ENCODE measurements around the gene TMEM25.
A peak's percentile ranks its signal among the peaks of the same experiment; 100 is the strongest.
"Not testable (repeated sequence)": the region's sequence is repeated elsewhere in the genome, so short reads cannot be mapped to it uniquely, and the experiment has no call there.

Gene TMEM25

GRCh38 chr11:118532091-118532490 lies 1.1 kb downstream of the TMEM25 start:
- DNase-seq (ENCODE audit: low read depth in 2 of 2) = no peak

GRCh38 chr11:118532852-118533768 lies 2.1 kb downstream of the TMEM25 start:
- DNase-seq (ENCODE audit: low read depth in 2 of 2) = no peak

- DNase-seq (ENCODE audit: low read depth in 2 of 2) = no peak
Measured at GRCh38 chr11:118533769-118534729, 3.1 kb downstream of the TMEM25 start.

GRCh38 chr11:118535261-118535660 lies 4.3 kb downstream of the TMEM25 start:
- no peak for DNase-seq (ENCODE audit: low read depth in 2 of 2)

GRCh38 chr11:118536726-118537125 lies 5.7 kb downstream of the TMEM25 start:
- no peak for DNase-seq (ENCODE audit: low read depth in 2 of 2)

- DNase-seq (ENCODE audit: low read depth in 2 of 2) = no peak
Measured at GRCh38 chr11:118537409-118537980, 6.5 kb downstream of the TMEM25 start.

GRCh38 chr11:118544010-118544646 lies 13.1 kb downstream of the TMEM25 start:
- no peak for DNase-seq (ENCODE audit: low read depth in 2 of 2)

- no peak for DNase-seq (ENCODE audit: low read depth in 2 of 2)
Measured at GRCh38 chr11:118544647-118545010, 13.6 kb downstream of the TMEM25 start.

GRCh38 chr11:118545533-118545932 lies 14.5 kb downstream of the TMEM25 start:
- no peak for DNase-seq (ENCODE audit: low read depth in 2 of 2)

- DNase-seq (ENCODE audit: low read depth in 2 of 2) = no peak
Measured at GRCh38 chr11:118547132-118547531, 16.1 kb downstream of the TMEM25 start.

GRCh38 chr11:118552341-118552740 lies 21.3 kb downstream of the TMEM25 start:
- DNase-seq (ENCODE audit: low read depth in 2 of 2) = no peak

GRCh38 chr11:118560806-118561205 lies 29.8 kb downstream of the TMEM25 start:
- no peak for DNase-seq (ENCODE audit: low read depth in 2 of 2)

GRCh38 chr11:118565051-118565450 lies 34.1 kb downstream of the TMEM25 start:
- DNase-seq (ENCODE audit: low read depth in 2 of 2) = no peak

GRCh38 chr11:118569670-118570069 lies 38.7 kb downstream of the TMEM25 start:
- DNase-seq (ENCODE audit: low read depth in 2 of 2) = no peak

GRCh38 chr11:118570787-118571186 lies 39.8 kb downstream of the TMEM25 start:
- no peak for DNase-seq (ENCODE audit: low read depth in 2 of 2)

- DNase-seq (ENCODE audit: low read depth in 2 of 2) = peak in 1 of 2 experiments; percentile 7
Measured at GRCh38 chr11:118571701-118572060, 40.7 kb downstream of the TMEM25 start.

GRCh38 chr11:118572061-118572980 lies 41.3 kb downstream of the TMEM25 start, which contains the start of gene ARCN1:
Gene ARCN1, plus strand, starts transcription at chr11:118572409. Its CDS starts 139 bp downstream, at chr11:118572548.
- peak; percentile 65 to 66 for DNase-seq (ENCODE audit: low read depth in 2 of 2)

GRCh38 chr11:118572981-118573550 lies 42.1 kb downstream of the TMEM25 start:
- peak in 1 of 2 experiments; percentile 2 for DNase-seq (ENCODE audit: low read depth in 2 of 2)

GRCh38 chr11:118574636-118575035 lies 43.6 kb downstream of the TMEM25 start:
- DNase-seq (ENCODE audit: low read depth in 2 of 2) = no peak

- DNase-seq (ENCODE audit: low read depth in 2 of 2) = not testable (repeated sequence)
Measured at GRCh38 chr11:118577995-118578394, 47.0 kb downstream of the TMEM25 start.
